ENCODE measurements around the gene ZBTB40. TPM values are rescaled to one million over a fixed set of nuclear protein-coding genes. Genes with fewer than 3 reads are reported as not detected.

The ZBTB40 gene
- total RNA-seq, 1 experiment from 2014 or later, result 11.4 TPM

GRCh38 chr1:22465671-22466070 lies 14.0 kb downstream of the ZBTB40 start:
- DNase-seq (ENCODE audit: low read depth), result no peak

- DNase-seq (ENCODE audit: low read depth), result no peak
Observed at GRCh38 chr1:22470227-22470626, 18.6 kb downstream of the ZBTB40 start.

GRCh38 chr1:22471078-22471477 lies 19.4 kb downstream of the ZBTB40 start:
- peak; percentile 59 for DNase-seq (ENCODE audit: low read depth)

- no peak for DNase-seq (ENCODE audit: low read depth)
Observed at GRCh38 chr1:22471610-22472009, 20.0 kb downstream of the ZBTB40 start.

- DNase-seq (ENCODE audit: low read depth), result peak; percentile 57
Observed at GRCh38 chr1:22472596-22472995, 20.9 kb downstream of the ZBTB40 start.

- no peak for DNase-seq (ENCODE audit: low read depth)
Observed at GRCh38 chr1:22473952-22474351, 22.3 kb downstream of the ZBTB40 start.

- no peak for DNase-seq (ENCODE audit: low read depth)
Observed at GRCh38 chr1:22476566-22476965, 24.9 kb downstream of the ZBTB40 start.

GRCh38 chr1:22483121-22483520 lies 31.5 kb downstream of the ZBTB40 start:
- no peak for DNase-seq (ENCODE audit: low read depth)

GRCh38 chr1:22484706-22485345 lies 33.2 kb downstream of the ZBTB40 start:
- peak; percentile 3 for DNase-seq (ENCODE audit: low read depth)

GRCh38 chr1:22485431-22485830 lies 33.8 kb downstream of the ZBTB40 start:
- no peak for DNase-seq (ENCODE audit: low read depth)

- DNase-seq (ENCODE audit: low read depth), result no peak
Observed at GRCh38 chr1:22487781-22488180, 36.1 kb downstream of the ZBTB40 start.

- no peak for DNase-seq (ENCODE audit: low read depth)
Observed at GRCh38 chr1:22488319-22488718, 36.7 kb downstream of the ZBTB40 start.

- no peak for DNase-seq (ENCODE audit: low read depth)
Observed at GRCh38 chr1:22489278-22489677, 37.6 kb downstream of the ZBTB40 start.

- no peak for DNase-seq (ENCODE audit: low read depth)
Observed at GRCh38 chr1:22489823-22490222, 38.2 kb downstream of the ZBTB40 start.

- DNase-seq (ENCODE audit: low read depth), result no peak
Observed at GRCh38 chr1:22490309-22490708, 38.7 kb downstream of the ZBTB40 start.

- DNase-seq (ENCODE audit: low read depth), result no peak
Observed at GRCh38 chr1:22491995-22492715, 40.5 kb downstream of the ZBTB40 start.

- DNase-seq (ENCODE audit: low read depth), result no peak
Observed at GRCh38 chr1:22494144-22494543, 42.5 kb downstream of the ZBTB40 start.

GRCh38 chr1:22494943-22495579 lies 43.4 kb downstream of the ZBTB40 start:
- no peak for DNase-seq (ENCODE audit: low read depth)

GRCh38 chr1:22496536-22497160 lies 45.0 kb downstream of the ZBTB40 start:
- DNase-seq (ENCODE audit: low read depth), result no peak

GRCh38 chr1:22498463-22498862 lies 46.8 kb downstream of the ZBTB40 start:
- no peak for DNase-seq (ENCODE audit: low read depth)

- no peak for DNase-seq (ENCODE audit: low read depth)
Observed at GRCh38 chr1:22500058-22500457, 48.4 kb downstream of the ZBTB40 start.

- DNase-seq (ENCODE audit: low read depth), result peak; percentile 88
Observed at GRCh38 chr1:22500471-22500870, 48.8 kb downstream of the ZBTB40 start.

GRCh38 chr1:22502202-22502601 lies 50.6 kb downstream of the ZBTB40 start:
- no peak for DNase-seq (ENCODE audit: low read depth)
